ENCODE results near the gene GOLPH3L.

DNA sequence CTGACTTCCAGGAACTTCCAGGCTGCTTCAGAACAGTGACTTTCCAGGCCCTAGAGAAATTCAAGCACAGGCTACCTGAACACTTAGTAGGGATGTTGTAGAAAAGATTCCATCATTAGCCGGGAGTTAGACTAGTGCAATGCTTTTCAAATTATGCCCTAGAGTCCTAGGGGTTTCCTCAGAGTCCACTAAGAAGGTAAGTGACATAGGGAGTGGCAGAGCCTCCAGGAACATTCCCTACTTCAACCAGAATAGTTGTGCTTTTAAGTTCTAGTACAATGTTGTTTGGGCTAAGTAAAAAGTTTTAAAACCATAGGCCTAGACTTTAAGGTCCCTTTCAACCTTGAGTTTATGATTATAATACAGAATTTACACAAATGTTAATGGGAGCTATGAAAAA lies 9.1 kb upstream of the GOLPH3L start:
- TF ChIP-seq CTCF (IDR thresholded peaks at IDR 0.05) (no peak), POLR2A (IDR thresholded peaks at IDR 0.05) (no peak)
